Keratinocyte (primary cell): ENCODE results near the gene XPA. TPM values are rescaled to one million over a fixed set of nuclear protein-coding genes. Genes with fewer than 3 reads are reported as not detected.
A peak's percentile ranks its signal among the peaks of the same experiment; 100 is the strongest.

Experiments
- DNase-seq: peaks from one replicate; pipeline ENCODE4 v3.0.0-alpha.2; 2011; ENCODE audit warnings: low read depth, missing footprints, low spot score
- FAIRE-seq: peaks from 2 replicates; lab custom pipeline; 2011; peaks lifted over from hg19 to GRCh38; lab: Jason Lieb, UNC
- H2AFZ ChIP-seq: 2 replicates; pipeline ENCODE4 v1.6.0; 2012; ENCODE audit warnings: low read length, control low read depth, inconsistent platforms; ENCODE audit not compliant: control insufficient read depth
- H3K27ac ChIP-seq: 2 replicates; pipeline ENCODE4 v1.5.1; 2011; ENCODE audit warnings: low read length; ENCODE audit not compliant: control insufficient read depth, insufficient read depth
- H3K27me3 ChIP-seq: 3 replicates; pipeline ENCODE4 v1.6.0; 2011; ENCODE audit warnings: low read length; ENCODE audit not compliant: control insufficient read depth, insufficient read depth; ENCODE audit errors: extremely low read depth
- H3K36me3 ChIP-seq, 2 experiments: 2 replicates in 1 of 2; 3 replicates in 1 of 2; pipeline ENCODE4 v1.5.1; 2011; ENCODE audit warnings: low read length in 2 of 2, mild to moderate bottlenecking in 1 of 2; ENCODE audit not compliant: control insufficient read depth in 2 of 2, insufficient read depth in 2 of 2; ENCODE audit errors: extremely low read depth in 1 of 2
- H3K4me1 ChIP-seq: 3 replicates; pipeline ENCODE4 v1.5.1; 2011; ENCODE audit warnings: low read length; ENCODE audit not compliant: control insufficient read depth, insufficient read depth; ENCODE audit errors: extremely low read depth
- H3K4me2 ChIP-seq: 3 replicates; pipeline ENCODE4 v1.6.0; 2011; ENCODE audit warnings: low read depth, low read length; ENCODE audit not compliant: control insufficient read depth, insufficient read depth; ENCODE audit errors: extremely low read depth
- H3K4me3 ChIP-seq, 3 experiments: fragments of 200-600 bp in 1 of 3; sonication (generic) in 1 of 3; 2 replicates in 2 of 3; 3 replicates in 1 of 3; pipeline ENCODE4 v1.5.1; 2011 to 2016; ENCODE audit warnings: low read length in 3 of 3, mild to moderate bottlenecking in 3 of 3, control low read depth in 2 of 3, inconsistent platforms in 1 of 3, low read depth in 1 of 3, mixed read lengths in 1 of 3, mixed run types in 1 of 3, moderate library complexity in 1 of 3; ENCODE audit not compliant: control insufficient read depth in 2 of 3, insufficient read depth in 2 of 3; ENCODE audit errors: extremely low read depth in 1 of 3
- H3K79me2 ChIP-seq: 2 replicates; pipeline ENCODE4 v1.6.0; 2012; ENCODE audit warnings: low read length; ENCODE audit not compliant: control insufficient read depth, insufficient read depth
- H3K9ac ChIP-seq: 3 replicates; pipeline ENCODE4 v1.6.0; 2011; ENCODE audit warnings: low read length; ENCODE audit not compliant: control insufficient read depth, insufficient read depth; ENCODE audit errors: extremely low read depth
- H3K9me1 ChIP-seq: 3 replicates; pipeline ENCODE4 v1.6.0; 2011; ENCODE audit warnings: low read length; ENCODE audit not compliant: control insufficient read depth, insufficient read depth; ENCODE audit errors: extremely low read depth
- H3K9me3 ChIP-seq: 2 replicates; pipeline ENCODE4 v1.5.1; 2012; ENCODE audit warnings: low read depth, low read length; ENCODE audit not compliant: control insufficient read depth
- H4K20me1 ChIP-seq: 3 replicates; pipeline ENCODE4 v1.6.0; 2011; ENCODE audit warnings: low read length; ENCODE audit not compliant: control insufficient read depth, insufficient read depth; ENCODE audit errors: extremely low read depth
- EZH2 ChIP-seq: IDR thresholded peaks from one replicate; pipeline ENCODE4 v1.6.1; 2012; ENCODE audit warnings: inconsistent platforms, mild to moderate bottlenecking, low read length, moderate library complexity
- dilution Hi-C: fragments of 300-500 bp; cut with MboI; formaldehyde crosslinking; loops from one replicate; pipeline ENCODE4 v1.7.0; 2020; ENCODE audit warnings: low sequenced_read_pairs; ENCODE audit not compliant: extremely low pct_ligation_motif_present
- polyA plus RNA-seq, 5 experiments: library from polyadenylated mRNA; depleted of rRNA in 3 of 5; stranded (reverse) in 3 of 5; stranded (forward) in 1 of 5; unstranded in 1 of 5; fragments of >200 nt; gene quantifications; 1 replicate in 1 of 5; 2 replicates in 3 of 5; 3 replicates in 1 of 5; pipeline versions ENCODE4 v1.2.1 to v1.2.3, GENCODE V29; 2011 to 2012; ENCODE audit warnings: missing spikeins in 2 of 5, low read depth in 1 of 5, low replicate concordance in 1 of 5
- TF ChIP-seq, protein P1 (sequence below), 3 experiments: IDR thresholded peaks in 1 of 3; conservative IDR thresholded peaks in 1 of 3; optimal IDR thresholded peaks in 1 of 3; 2 replicates in 2 of 3; 3 replicates in 1 of 3; pipeline versions ENCODE3 to v1.5.1; 2011; ENCODE audit warnings: low read length in 3 of 3, mild to moderate bottlenecking in 3 of 3, moderate library complexity in 2 of 3, control low read depth in 1 of 3, inconsistent platforms in 1 of 3; ENCODE audit not compliant: insufficient read depth in 2 of 3; ENCODE audit errors: extremely low read depth in 1 of 3

XPA gene
- polyA plus RNA-seq, 1 donor (not counting 4 experiments of a cell fraction or from before 2014, with no cell fraction given): 4.1 TPM

DNA sequence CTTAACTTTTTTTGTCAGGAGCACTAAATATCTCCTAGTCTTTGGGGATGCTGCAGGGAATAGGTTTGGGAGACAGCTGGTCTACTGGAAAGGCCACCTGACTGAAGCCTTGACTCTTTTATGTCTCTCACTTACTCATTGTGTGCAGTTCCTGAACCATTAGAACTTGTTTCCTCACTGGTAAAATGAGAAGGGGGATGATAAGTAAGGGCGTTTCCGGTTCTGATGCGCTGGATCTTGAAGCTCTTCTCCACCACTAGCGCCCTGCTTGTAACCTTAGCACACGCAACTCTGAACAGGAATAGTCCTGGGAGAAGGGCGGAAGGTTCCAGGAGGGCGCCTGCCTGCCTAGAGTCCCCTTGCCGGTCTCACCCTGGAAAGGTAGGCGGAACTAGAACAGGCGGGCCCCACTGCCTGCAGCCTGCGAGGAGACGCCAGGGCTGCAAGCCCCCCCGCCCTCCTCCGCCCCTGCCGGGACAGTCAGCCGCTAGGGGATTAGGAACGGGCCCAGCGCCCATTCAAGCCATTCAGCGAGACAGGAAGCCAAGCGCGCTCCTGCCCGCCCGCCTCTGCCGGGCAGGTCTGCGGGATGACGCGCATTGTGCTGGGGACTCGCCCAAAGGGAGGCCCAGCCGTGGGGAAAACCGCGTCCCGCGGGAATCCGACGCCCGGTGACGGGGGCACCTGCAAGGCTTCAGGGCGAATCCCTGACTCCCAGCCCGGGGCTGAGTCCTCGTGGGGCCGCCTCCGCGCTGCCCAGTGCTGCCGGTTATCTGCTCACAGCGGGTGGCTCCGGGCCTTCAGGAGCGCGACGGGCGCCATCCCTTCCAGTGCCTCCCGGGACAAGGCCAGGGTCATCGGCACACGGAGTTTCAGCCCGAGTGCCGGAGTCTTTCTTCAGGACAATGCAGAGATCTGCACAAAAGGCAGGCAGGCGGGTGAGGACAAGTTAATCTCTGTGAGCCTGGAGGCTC lies 44.0 kb upstream of the XPA start:
- no peak for DNase-seq
- TF ChIP-seq EZH2: no peak
- TF ChIP-seq, protein P1, sequence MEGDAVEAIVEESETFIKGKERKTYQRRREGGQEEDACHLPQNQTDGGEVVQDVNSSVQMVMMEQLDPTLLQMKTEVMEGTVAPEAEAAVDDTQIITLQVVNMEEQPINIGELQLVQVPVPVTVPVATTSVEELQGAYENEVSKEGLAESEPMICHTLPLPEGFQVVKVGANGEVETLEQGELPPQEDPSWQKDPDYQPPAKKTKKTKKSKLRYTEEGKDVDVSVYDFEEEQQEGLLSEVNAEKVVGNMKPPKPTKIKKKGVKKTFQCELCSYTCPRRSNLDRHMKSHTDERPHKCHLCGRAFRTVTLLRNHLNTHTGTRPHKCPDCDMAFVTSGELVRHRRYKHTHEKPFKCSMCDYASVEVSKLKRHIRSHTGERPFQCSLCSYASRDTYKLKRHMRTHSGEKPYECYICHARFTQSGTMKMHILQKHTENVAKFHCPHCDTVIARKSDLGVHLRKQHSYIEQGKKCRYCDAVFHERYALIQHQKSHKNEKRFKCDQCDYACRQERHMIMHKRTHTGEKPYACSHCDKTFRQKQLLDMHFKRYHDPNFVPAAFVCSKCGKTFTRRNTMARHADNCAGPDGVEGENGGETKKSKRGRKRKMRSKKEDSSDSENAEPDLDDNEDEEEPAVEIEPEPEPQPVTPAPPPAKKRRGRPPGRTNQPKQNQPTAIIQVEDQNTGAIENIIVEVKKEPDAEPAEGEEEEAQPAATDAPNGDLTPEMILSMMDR (optimal IDR thresholded peaks at IDR 0.05 in 1 of 3, IDR thresholded peaks at IDR 0.05 in 1 of 3, conservative IDR thresholded peaks at IDR 0.05 in 1 of 3; ENCODE audit: extremely low read depth in 1 of 3, insufficient read depth in 2 of 3, low read length in 3 of 3): peak in 2 of 3 experiments; percentile 31 to 35
- peaks cover 2% of the 10 kb centered on the region for H3K9me3 ChIP-seq
- H3K27ac ChIP-seq: peak overlapping the region; percentile 50
- no peaks in the 10 kb centered on the region for H3K36me3 ChIP-seq
- H3K4me1 ChIP-seq: peaks cover 9% of the 10 kb centered on the region
- peak; percentile 39 for FAIRE-seq
- H2AFZ ChIP-seq: peak overlapping the region; percentile 89
- peak overlapping the region in 2 of 3 experiments; percentile 41 to 43 for H3K4me3 ChIP-seq
- peak overlapping the region; percentile 79 for H3K4me2 ChIP-seq
- dilution Hi-C loops: no loop called here
- H3K79me2 ChIP-seq: no peaks in the 10 kb centered on the region
- H3K27me3 ChIP-seq: no peaks in the 10 kb centered on the region
- H3K9ac ChIP-seq: peak overlapping the region; percentile 57
- no peaks in the 10 kb centered on the region for H4K20me1 ChIP-seq
- no peaks in the 10 kb centered on the region for H3K9me1 ChIP-seq

DNA sequence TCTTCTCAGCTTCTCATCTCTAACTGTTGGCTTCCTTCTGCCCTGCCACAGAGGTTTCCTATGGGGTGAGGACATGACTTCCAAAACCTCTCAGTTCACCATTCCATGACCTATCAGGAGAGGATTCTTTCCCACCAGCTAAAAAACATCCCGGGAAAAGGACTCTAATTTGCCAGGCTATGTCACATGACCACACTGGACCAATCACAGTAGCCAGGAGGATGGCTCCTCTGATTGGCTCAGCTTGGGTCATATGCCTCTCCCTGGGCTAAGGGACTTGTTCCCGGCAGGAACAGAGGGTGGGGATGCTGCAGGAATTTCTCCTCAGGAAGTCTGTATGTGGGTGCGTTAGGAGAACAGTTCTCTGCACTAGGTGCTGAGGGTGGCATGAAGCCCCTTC lies 40.3 kb upstream of the XPA start:
- no peak for FAIRE-seq

More for the DNA sequence above, 40.3 kb upstream of the XPA start:
- TF ChIP-seq, protein P1 (optimal IDR thresholded peaks at IDR 0.05 in 1 of 3, IDR thresholded peaks at IDR 0.05 in 1 of 3, conservative IDR thresholded peaks at IDR 0.05 in 1 of 3; ENCODE audit: extremely low read depth in 1 of 3, insufficient read depth in 2 of 3, low read length in 3 of 3): no peak
- no peak for TF ChIP-seq EZH2
- Histone ChIP-seq H3K36me3 (no peaks in the 10 kb centered on the region), H2AFZ (no peak overlapping the region), H3K9me3 (no peaks in the 10 kb centered on the region), H4K20me1 (no peaks in the 10 kb centered on the region), H3K27ac (no peak overlapping the region), H3K9me1 (no peaks in the 10 kb centered on the region), H3K9ac (no peak overlapping the region), H3K4me2 (no peak overlapping the region), H3K27me3 (no peaks in the 10 kb centered on the region), H3K4me1 (peaks cover 9% of the 10 kb centered on the region), H3K4me3 (no peak overlapping the region), H3K79me2 (no peaks in the 10 kb centered on the region)
- dilution Hi-C loops: no loop called here
- DNase-seq: no peak
